Smooth muscle cell (in vitro differentiated cells): Measurements from ENCODE around the gene DNMT3B. TPM values are rescaled to one million over a fixed set of nuclear protein-coding genes. Genes with fewer than 3 reads are reported as not detected.

ENCODE experiments used
- DNase-seq: peaks from one replicate; lab custom pipeline; 2025; ENCODE audit not compliant: unreplicated experiment; lab: John Stamatoyannopoulos, UW
- H2AFZ ChIP-seq: fragments of 200-600 bp; sonication (generic); 2 replicates; pipeline ENCODE4 v1.6.0; 2016; ENCODE audit warnings: antibody characterized with exemption, low read depth, mild to moderate bottlenecking
- H3F3A ChIP-seq: fragments of 200-600 bp; sonication (generic); 2 replicates; pipeline ENCODE4 v1.6.0; 2017; ENCODE audit warnings: antibody characterized with exemption, low read depth
- H3K27ac ChIP-seq: fragments of 200-600 bp; sonication (generic); 2 replicates; pipeline ENCODE4 v1.5.1; 2016; ENCODE audit warnings: low read depth, mild to moderate bottlenecking
- H3K27me3 ChIP-seq: fragments of 200-600 bp; sonication (generic); 2 replicates; pipeline ENCODE4 v1.6.1; 2016; ENCODE audit warnings: low read depth, mild to moderate bottlenecking
- H3K36me3 ChIP-seq: fragments of 200-600 bp; sonication (generic); 2 replicates; pipeline ENCODE4 v1.5.1; 2016; ENCODE audit warnings: low read depth
- H3K4me1 ChIP-seq: fragments of 200-600 bp; sonication (generic); 2 replicates; pipeline ENCODE4 v1.5.1; 2016; ENCODE audit warnings: low read depth
- H3K4me2 ChIP-seq: fragments of 200-600 bp; sonication (generic); 2 replicates; pipeline ENCODE4 v1.6.0; 2016; ENCODE audit warnings: mild to moderate bottlenecking
- H3K4me3 ChIP-seq: fragments of 200-600 bp; sonication (generic); 2 replicates; pipeline ENCODE4 v1.5.1; 2016; ENCODE audit warnings: mild to moderate bottlenecking
- H3K79me2 ChIP-seq: fragments of 200-600 bp; sonication (generic); 2 replicates; pipeline ENCODE4 v1.6.0; 2016; ENCODE audit warnings: low read depth, mild to moderate bottlenecking
- H3K9ac ChIP-seq: fragments of 200-600 bp; sonication (generic); 2 replicates; pipeline ENCODE4 v1.6.0; 2016; ENCODE audit warnings: low read depth
- H3K9me3 ChIP-seq: fragments of 200-600 bp; sonication (generic); replicated peaks from 2 replicates; pipeline ENCODE4 v1.5.1; 2016; ENCODE audit warnings: low read depth
- H4K20me1 ChIP-seq: fragments of 200-600 bp; sonication (generic); 2 replicates; pipeline ENCODE4 v1.6.0; 2016; ENCODE audit warnings: low read depth
- WGBS: methylation state at CpG from one replicate; pipeline ENCODE4 v1.1.7; 2016; ENCODE audit warnings: low lambda C conversion rate; 5-methylcytosine and 5-hydroxymethylcytosine counted together
- polyA plus RNA-seq: library from polyadenylated mRNA; unstranded; fragments of >200 nt; fragmentation: Nextera tagmentation; extraction: Ambion mirVana; gene quantifications from 2 replicates; pipeline ENCODE4 v1.2.1, GENCODE V29; 2016
- total RNA-seq: library from RNA; depleted of rRNA; stranded (reverse); fragments of >200 nt; gene quantifications from 2 replicates; pipeline ENCODE4 v1.2.3, GENCODE V29; 2014
- TF ChIP-seq, protein P1 (sequence below): fragments of 200-600 bp; sonication (generic); IDR thresholded peaks from 2 replicates; pipeline ENCODE4 v1.5.1; 2017; ENCODE audit warnings: borderline replicate concordance, mild to moderate bottlenecking, antibody characterized with exemption; ENCODE audit not compliant: insufficient read depth, poor library complexity, severe bottlenecking

DNMT3B gene
- total and polyA plus RNA-seq, 2 experiments from 2014 or later, result 0.79 to 2.9 TPM

DNA sequence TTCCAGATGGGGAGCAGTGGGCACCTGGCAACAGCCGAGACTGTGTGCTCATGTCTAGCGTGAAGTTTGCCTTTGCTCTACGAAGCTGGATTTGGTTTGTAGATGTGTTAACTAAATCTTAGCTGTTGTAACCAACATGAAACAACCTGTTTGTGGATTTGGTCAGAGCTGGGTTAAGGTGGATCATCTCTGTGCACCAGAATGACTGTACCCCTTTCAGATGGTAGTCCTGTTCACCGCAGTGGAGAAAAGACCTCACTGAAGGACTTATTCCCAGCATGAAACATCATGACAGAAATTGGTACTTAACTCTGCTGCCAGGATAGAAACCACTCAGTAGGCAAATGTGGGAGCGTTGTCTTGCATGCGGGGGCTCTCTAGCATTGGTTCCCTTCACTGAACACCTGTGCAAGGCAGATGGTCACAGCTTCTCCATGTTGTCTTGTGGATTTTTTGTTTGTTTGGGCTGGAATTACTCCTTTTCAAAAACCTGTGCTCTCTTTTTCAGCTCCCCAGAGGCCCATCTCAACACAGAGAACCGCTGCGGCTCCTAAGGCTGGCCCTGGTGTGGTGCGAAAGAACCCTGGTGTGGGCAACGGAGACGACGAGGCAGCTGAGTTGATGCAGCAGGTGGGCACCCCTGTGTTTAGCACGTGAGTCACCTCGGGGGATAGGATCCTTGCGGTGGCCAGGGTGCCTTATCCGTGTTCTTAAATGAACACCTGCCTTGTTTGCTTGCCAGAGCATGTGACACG lies 77.2 kb downstream of the DNMT3B start:
- no peaks in the 10 kb centered on the region for H3F3A ChIP-seq
- no peak overlapping the region for H3K27ac ChIP-seq
- no peak for DNase-seq
- no peak overlapping the region for H3K4me2 ChIP-seq
- H3K36me3 ChIP-seq, result peaks cover 29% of the 10 kb centered on the region
- H3K27me3 ChIP-seq, result no peaks in the 10 kb centered on the region
- H2AFZ ChIP-seq, result no peak overlapping the region
- TF ChIP-seq, protein P1, sequence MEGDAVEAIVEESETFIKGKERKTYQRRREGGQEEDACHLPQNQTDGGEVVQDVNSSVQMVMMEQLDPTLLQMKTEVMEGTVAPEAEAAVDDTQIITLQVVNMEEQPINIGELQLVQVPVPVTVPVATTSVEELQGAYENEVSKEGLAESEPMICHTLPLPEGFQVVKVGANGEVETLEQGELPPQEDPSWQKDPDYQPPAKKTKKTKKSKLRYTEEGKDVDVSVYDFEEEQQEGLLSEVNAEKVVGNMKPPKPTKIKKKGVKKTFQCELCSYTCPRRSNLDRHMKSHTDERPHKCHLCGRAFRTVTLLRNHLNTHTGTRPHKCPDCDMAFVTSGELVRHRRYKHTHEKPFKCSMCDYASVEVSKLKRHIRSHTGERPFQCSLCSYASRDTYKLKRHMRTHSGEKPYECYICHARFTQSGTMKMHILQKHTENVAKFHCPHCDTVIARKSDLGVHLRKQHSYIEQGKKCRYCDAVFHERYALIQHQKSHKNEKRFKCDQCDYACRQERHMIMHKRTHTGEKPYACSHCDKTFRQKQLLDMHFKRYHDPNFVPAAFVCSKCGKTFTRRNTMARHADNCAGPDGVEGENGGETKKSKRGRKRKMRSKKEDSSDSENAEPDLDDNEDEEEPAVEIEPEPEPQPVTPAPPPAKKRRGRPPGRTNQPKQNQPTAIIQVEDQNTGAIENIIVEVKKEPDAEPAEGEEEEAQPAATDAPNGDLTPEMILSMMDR, result no peak
- H4K20me1 ChIP-seq, result peaks cover 97% of the 10 kb centered on the region
- H3K79me2 ChIP-seq, result peaks cover 95% of the 10 kb centered on the region
- H3K4me1 ChIP-seq, result no peaks in the 10 kb centered on the region
- no peak overlapping the region for H3K4me3 ChIP-seq
- H3K9me3 ChIP-seq, result no peaks in the 10 kb centered on the region
- 97% methylated on average over 17 of the region's 17 CpGs for WGBS
- H3K9ac ChIP-seq, result no peak overlapping the region

- 94% methylated on average over 4 of the region's 4 CpGs for WGBS
- peaks cover 95% of the 10 kb centered on the region for H3K79me2 ChIP-seq
These were observed 77.7 kb downstream of the DNMT3B start for GRCh38 chr20:32839982-32840285.

DNA sequence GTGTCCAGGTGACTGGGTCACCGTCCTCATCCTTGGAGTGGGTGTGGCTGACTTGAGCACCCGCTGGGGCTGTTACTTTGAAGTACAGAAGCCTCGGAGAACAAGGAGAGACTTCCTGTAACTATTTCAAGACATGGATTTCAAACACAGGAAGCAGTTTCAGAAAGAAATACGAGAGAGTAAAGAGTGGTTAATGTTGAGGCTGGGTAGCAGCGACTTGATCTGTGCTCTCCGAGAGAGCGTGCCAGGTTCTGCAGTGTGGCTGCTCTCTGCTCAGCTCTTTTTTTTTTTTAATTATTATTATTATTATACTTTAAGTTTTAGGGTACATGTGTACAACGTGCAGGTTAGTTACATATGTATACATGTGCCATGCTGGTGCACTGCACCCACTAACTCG lies 79.0 kb downstream of the DNMT3B start:
- H3K27ac ChIP-seq, result no peak overlapping the region
- no peak for DNase-seq
- H2AFZ ChIP-seq, result no peak overlapping the region
- H3K27me3 ChIP-seq, result no peaks in the 10 kb centered on the region
- H3K4me2 ChIP-seq, result no peak overlapping the region
- no peak overlapping the region for H3K4me3 ChIP-seq
- no peaks in the 10 kb centered on the region for H3F3A ChIP-seq
- H3K9ac ChIP-seq, result no peak overlapping the region
- no peaks in the 10 kb centered on the region for H3K9me3 ChIP-seq
- WGBS, result 92% methylated on average over 9 of the region's 9 CpGs
- TF ChIP-seq, protein P1, result no peak
- peaks cover 89% of the 10 kb centered on the region for H3K79me2 ChIP-seq
- H3K4me1 ChIP-seq, result no peaks in the 10 kb centered on the region
- H3K36me3 ChIP-seq, result peaks cover 27% of the 10 kb centered on the region
- H4K20me1 ChIP-seq, result peaks cover 97% of the 10 kb centered on the region

More at GRCh38 chr20:32839982-32840285, 77.7 kb downstream of the DNMT3B start:
- Histone ChIP-seq H3K4me3 (no peak overlapping the region), H4K20me1 (peaks cover 97% of the 10 kb centered on the region), H3K4me2 (no peak overlapping the region), H3K27ac (no peak overlapping the region), H3K9ac (no peak overlapping the region), H3K36me3 (peaks cover 28% of the 10 kb centered on the region), H3K9me3 (no peaks in the 10 kb centered on the region), H3K4me1 (no peaks in the 10 kb centered on the region), H2AFZ (no peak overlapping the region), H3F3A (no peaks in the 10 kb centered on the region), H3K27me3 (no peaks in the 10 kb centered on the region)
- DNase-seq, result no peak
- TF ChIP-seq, protein P1, result no peak

- 98% methylated on average over 2 of the region's 2 CpGs for WGBS
- Histone ChIP-seq H3K4me3 (no peak overlapping the region), H3K79me2 (peaks cover 85% of the 10 kb centered on the region), H2AFZ (no peak overlapping the region), H3K9me3 (no peaks in the 10 kb centered on the region), H3K27ac (no peak overlapping the region), H4K20me1 (peaks cover 97% of the 10 kb centered on the region), H3K36me3 (peaks cover 23% of the 10 kb centered on the region), H3K9ac (no peak overlapping the region), H3F3A (no peaks in the 10 kb centered on the region), H3K4me1 (no peaks in the 10 kb centered on the region), H3K27me3 (no peaks in the 10 kb centered on the region), H3K4me2 (no peak overlapping the region)
- TF ChIP-seq, protein P1, result no peak
- DNase-seq, result no peak
These were observed 79.4 kb downstream of the DNMT3B start for GRCh38 chr20:32841632-32842031.
